Smooth muscle cell of the pulmonary artery (primary cell): ENCODE data around the gene G6PC2. TPM values are rescaled to one million over a fixed set of nuclear protein-coding genes. Genes with fewer than 3 reads are reported as not detected.

Experiments used
- total RNA-seq: library from RNA; depleted of rRNA; stranded (reverse); fragments of >200 nt; gene quantifications from 2 replicates; pipeline ENCODE4 v1.2.3, GENCODE V29; 2014

Gene G6PC2
- not detected in 2 replicates for total RNA-seq

GRCh38 chr2:168901003-168901402 lies at the start of gene G6PC2:
TSS of gene G6PC2 (plus strand) at chr2:168901291. CDS start at chr2:168901332, 41 bp downstream.

GRCh38 chr2:168890006-168890782 lies 10.9 kb upstream of the G6PC2 start, which contains the start of gene SPC25:
TSS of gene SPC25 (minus strand) at chr2:168890430. CDS start at chr2:168889519, 911 bp downstream.

Other genes starting within 250 kb of the G6PC2 start
- gene NOSTRIN, start 98.7 kb upstream of the G6PC2 start, total RNA-seq, result 0.13 TPM in 1 of 2 replicates, not detected in the other
- 0.17 and 1.1 TPM in 2 replicates for gene SPC25, start 10.9 kb upstream of the G6PC2 start, total RNA-seq
- gene ABCB11, start 130.0 kb downstream of the G6PC2 start, total RNA-seq, result under 0.01 and 0.13 TPM in 2 replicates
- gene DHRS9, start 168.3 kb downstream of the G6PC2 start, total RNA-seq, result 0.98 and 2.7 TPM in 2 replicates